ENCODE measurements around the gene CNOT1.

- no peak for TF ChIP-seq POLR2A (IDR thresholded peaks at IDR 0.05)
- TF ChIP-seq, protein P1, sequence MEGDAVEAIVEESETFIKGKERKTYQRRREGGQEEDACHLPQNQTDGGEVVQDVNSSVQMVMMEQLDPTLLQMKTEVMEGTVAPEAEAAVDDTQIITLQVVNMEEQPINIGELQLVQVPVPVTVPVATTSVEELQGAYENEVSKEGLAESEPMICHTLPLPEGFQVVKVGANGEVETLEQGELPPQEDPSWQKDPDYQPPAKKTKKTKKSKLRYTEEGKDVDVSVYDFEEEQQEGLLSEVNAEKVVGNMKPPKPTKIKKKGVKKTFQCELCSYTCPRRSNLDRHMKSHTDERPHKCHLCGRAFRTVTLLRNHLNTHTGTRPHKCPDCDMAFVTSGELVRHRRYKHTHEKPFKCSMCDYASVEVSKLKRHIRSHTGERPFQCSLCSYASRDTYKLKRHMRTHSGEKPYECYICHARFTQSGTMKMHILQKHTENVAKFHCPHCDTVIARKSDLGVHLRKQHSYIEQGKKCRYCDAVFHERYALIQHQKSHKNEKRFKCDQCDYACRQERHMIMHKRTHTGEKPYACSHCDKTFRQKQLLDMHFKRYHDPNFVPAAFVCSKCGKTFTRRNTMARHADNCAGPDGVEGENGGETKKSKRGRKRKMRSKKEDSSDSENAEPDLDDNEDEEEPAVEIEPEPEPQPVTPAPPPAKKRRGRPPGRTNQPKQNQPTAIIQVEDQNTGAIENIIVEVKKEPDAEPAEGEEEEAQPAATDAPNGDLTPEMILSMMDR (IDR thresholded peaks at IDR 0.05 in 4 of 5, conservative IDR thresholded peaks at IDR 0.05 in 1 of 5): peak in 2 of 5 experiments; percentile 11 to 17
Observed at GRCh38 chr16:58494981-58495520, 134.6 kb downstream of the CNOT1 start.
